Mesendoderm (in vitro differentiated cells): ENCODE data around the gene STK32B.

ENCODE experiments used
- DNase-seq: peaks from one replicate; pipeline ENCODE4 v3.0.0; 2013
- H2AK5ac ChIP-seq: 2 replicates; pipeline ENCODE4 v1.6.1; 2013; ENCODE audit warnings: low read length, inconsistent platforms
- H2BK120ac ChIP-seq: 2 replicates; pipeline ENCODE4 v1.6.1; 2013; ENCODE audit warnings: low read depth, mild to moderate bottlenecking, low read length, moderate library complexity, mixed read lengths
- H2BK15ac ChIP-seq: replicated peaks from 2 replicates; pipeline ENCODE4 v1.6.1; 2013; ENCODE audit warnings: low read depth, mild to moderate bottlenecking, moderate library complexity
- H2BK5ac ChIP-seq: 2 replicates; pipeline ENCODE4 v1.6.1; 2013; ENCODE audit warnings: low read length, inconsistent platforms
- H3K18ac ChIP-seq: 2 replicates; pipeline ENCODE4 v1.6.1; 2013; ENCODE audit warnings: mild to moderate bottlenecking, low read length, mixed read lengths
- H3K23ac ChIP-seq: one replicate; pipeline ENCODE4 v1.6.1; 2013; ENCODE audit warnings: low read length
- H3K27ac ChIP-seq: 2 replicates; pipeline ENCODE4 v1.5.1; 2013; ENCODE audit warnings: low read depth, mild to moderate bottlenecking, inconsistent platforms, low read length, moderate library complexity
- H3K27me3 ChIP-seq: 2 replicates; pipeline ENCODE4 v1.6.1; 2013; ENCODE audit warnings: low read length, control low read depth, mild to moderate bottlenecking, inconsistent platforms; ENCODE audit not compliant: insufficient read depth, poor library complexity
- H3K36me3 ChIP-seq: 2 replicates; pipeline ENCODE4 v1.6.1; 2013; ENCODE audit warnings: low read length, inconsistent platforms; ENCODE audit not compliant: control insufficient read depth, insufficient read depth
- H3K4ac ChIP-seq: one replicate; pipeline ENCODE4 v1.6.1; 2013; ENCODE audit warnings: low read depth, mild to moderate bottlenecking, low read length, moderate library complexity
- H3K4me1 ChIP-seq: 2 replicates; pipeline ENCODE4 v1.6.1; 2013; ENCODE audit warnings: low read depth, low read length, inconsistent platforms; ENCODE audit not compliant: control insufficient read depth
- H3K4me2 ChIP-seq: 2 replicates; pipeline ENCODE4 v1.6.1; 2013; ENCODE audit warnings: low read length
- H3K4me3 ChIP-seq: 2 replicates; pipeline ENCODE4 v1.5.1; 2013; ENCODE audit warnings: mild to moderate bottlenecking, low read length
- H3K56ac ChIP-seq: one replicate; pipeline ENCODE4 v1.6.1; 2013; ENCODE audit warnings: low read length
- H3K79me1 ChIP-seq: 2 replicates; pipeline ENCODE4 v1.6.1; 2013; ENCODE audit warnings: low read length, inconsistent platforms
- H3K79me2 ChIP-seq: 2 replicates; pipeline ENCODE4 v1.6.1; 2013; ENCODE audit warnings: mild to moderate bottlenecking, low read length; ENCODE audit not compliant: control insufficient read depth, insufficient read depth
- H3K9ac ChIP-seq: 2 replicates; pipeline ENCODE4 v1.6.1; 2013; ENCODE audit warnings: low read length, inconsistent platforms
- H4K5ac ChIP-seq: one replicate; pipeline ENCODE4 v1.6.1; 2013; ENCODE audit warnings: low read length
- H4K8ac ChIP-seq: one replicate; pipeline ENCODE4 v1.6.1; 2013; ENCODE audit warnings: low read depth, mild to moderate bottlenecking, control low read depth, low read length, moderate library complexity
- WGBS: extraction: QIAGEN DNeasy Blood & Tissue Kit; methylation state at CpG from one replicate; pipeline ENCODE4 v1.1.7; 2013; ENCODE audit warnings: low lambda C conversion rate, missing lambda C conversion rate; ENCODE audit not compliant: insufficient coverage; ENCODE audit errors: extremely low coverage; 5-methylcytosine and 5-hydroxymethylcytosine counted together

STK32B gene

GRCh38 chr4:5257086-5257485, 205.8 kb downstream of the STK32B start:
- Histone ChIP-seq H4K5ac (no peak overlapping the region), H4K8ac (no peak overlapping the region), H2BK5ac (no peak overlapping the region), H3K27me3 (no peaks in the 10 kb centered on the region), H2AK5ac (no peak overlapping the region), H3K79me1 (no peaks in the 10 kb centered on the region), H3K9ac (no peak overlapping the region), H3K23ac (no peak overlapping the region), H3K56ac (no peak overlapping the region), H3K4me1 (no peaks in the 10 kb centered on the region), H3K36me3 (no peaks in the 10 kb centered on the region), H3K18ac (no peak overlapping the region), H2BK120ac (no peak overlapping the region), H3K79me2 (no peaks in the 10 kb centered on the region), H3K4ac (no peak overlapping the region), H2BK15ac (no peak overlapping the region), H3K27ac (no peak overlapping the region), H3K4me2 (no peak overlapping the region), H3K4me3 (no peak overlapping the region)
- 100% methylated on average over 1 of the region's 2 CpGs for WGBS
- no peak for DNase-seq

GRCh38 chr4:5259471-5259870, 208.2 kb downstream of the STK32B start:
- no peak overlapping the region for H3K4me2 ChIP-seq
- no peaks in the 10 kb centered on the region for H3K36me3 ChIP-seq
- no peak for DNase-seq
- H3K9ac ChIP-seq: no peak overlapping the region
- no peak overlapping the region for H3K56ac ChIP-seq
- H3K79me1 ChIP-seq: no peaks in the 10 kb centered on the region
- H3K27me3 ChIP-seq: no peaks in the 10 kb centered on the region
- H4K8ac ChIP-seq: no peak overlapping the region
- H2BK120ac ChIP-seq: no peak overlapping the region
- no peak overlapping the region for H2BK15ac ChIP-seq
- no peak overlapping the region for H3K18ac ChIP-seq
- no peaks in the 10 kb centered on the region for H3K4me1 ChIP-seq
- H2AK5ac ChIP-seq: no peak overlapping the region
- H2BK5ac ChIP-seq: no peak overlapping the region
- H3K27ac ChIP-seq: no peak overlapping the region
- no peak overlapping the region for H3K4me3 ChIP-seq
- no peak overlapping the region for H3K4ac ChIP-seq
- no CpG with 5 or more reads among the region's 2 CpGs for WGBS
- no peak overlapping the region for H3K23ac ChIP-seq
- H3K79me2 ChIP-seq: no peaks in the 10 kb centered on the region
- H4K5ac ChIP-seq: no peak overlapping the region

GRCh38 chr4:5260121-5260520, 208.8 kb downstream of the STK32B start:
- no peaks in the 10 kb centered on the region for H3K4me1 ChIP-seq
- H4K5ac ChIP-seq: no peak overlapping the region
- no peak overlapping the region for H4K8ac ChIP-seq
- no peak overlapping the region for H3K27ac ChIP-seq
- H3K27me3 ChIP-seq: no peaks in the 10 kb centered on the region
- no peak overlapping the region for H3K56ac ChIP-seq
- no peak overlapping the region for H2BK15ac ChIP-seq
- no peaks in the 10 kb centered on the region for H3K79me1 ChIP-seq
- no peak overlapping the region for H3K4ac ChIP-seq
- no peak overlapping the region for H3K4me2 ChIP-seq
- H3K79me2 ChIP-seq: no peaks in the 10 kb centered on the region
- H2BK5ac ChIP-seq: no peak overlapping the region
- no peak overlapping the region for H3K9ac ChIP-seq
- H3K4me3 ChIP-seq: no peak overlapping the region
- H3K18ac ChIP-seq: no peak overlapping the region
- H3K36me3 ChIP-seq: no peaks in the 10 kb centered on the region
- H2AK5ac ChIP-seq: no peak overlapping the region
- H3K23ac ChIP-seq: no peak overlapping the region
- no peak overlapping the region for H2BK120ac ChIP-seq
- no CpG with 5 or more reads among the region's 6 CpGs for WGBS
- no peak for DNase-seq

- H2BK15ac ChIP-seq: no peak overlapping the region
- no CpG with 5 or more reads among the region's 4 CpGs for WGBS
- no peak overlapping the region for H2BK120ac ChIP-seq
- H3K36me3 ChIP-seq: no peaks in the 10 kb centered on the region
- H3K23ac ChIP-seq: no peak overlapping the region
- no peak overlapping the region for H4K5ac ChIP-seq
- no peaks in the 10 kb centered on the region for H3K4me1 ChIP-seq
- no peak overlapping the region for H2AK5ac ChIP-seq
- no peak overlapping the region for H3K18ac ChIP-seq
- DNase-seq: no peak
- H4K8ac ChIP-seq: no peak overlapping the region
- no peaks in the 10 kb centered on the region for H3K79me2 ChIP-seq
- no peak overlapping the region for H3K4ac ChIP-seq
- no peaks in the 10 kb centered on the region for H3K27me3 ChIP-seq
- H3K9ac ChIP-seq: no peak overlapping the region
- no peak overlapping the region for H3K27ac ChIP-seq
- H2BK5ac ChIP-seq: no peak overlapping the region
- H3K79me1 ChIP-seq: no peaks in the 10 kb centered on the region
- H3K4me3 ChIP-seq: no peak overlapping the region
- no peak overlapping the region for H3K4me2 ChIP-seq
- H3K56ac ChIP-seq: no peak overlapping the region
These were observed 210.6 kb downstream of the STK32B start for GRCh38 chr4:5261866-5262265.

- Histone ChIP-seq H2BK5ac (no peak overlapping the region), H3K79me2 (no peaks in the 10 kb centered on the region), H3K4me2 (no peak overlapping the region), H2BK15ac (no peak overlapping the region), H3K27ac (no peak overlapping the region), H3K4me3 (no peak overlapping the region), H3K4me1 (no peaks in the 10 kb centered on the region), H3K4ac (no peak overlapping the region), H4K8ac (no peak overlapping the region), H3K79me1 (no peaks in the 10 kb centered on the region), H2AK5ac (no peak overlapping the region), H3K18ac (no peak overlapping the region), H4K5ac (no peak overlapping the region), H3K56ac (no peak overlapping the region), H3K36me3 (no peaks in the 10 kb centered on the region), H2BK120ac (no peak overlapping the region), H3K23ac (no peak overlapping the region), H3K27me3 (no peaks in the 10 kb centered on the region), H3K9ac (no peak overlapping the region)
- no CpG with 5 or more reads among the region's 2 CpGs for WGBS
- no peak for DNase-seq
These were observed 215.7 kb downstream of the STK32B start for GRCh38 chr4:5266991-5267390.

GRCh38 chr4:5267408-5267807, 216.1 kb downstream of the STK32B start:
- Histone ChIP-seq H3K27me3 (no peaks in the 10 kb centered on the region), H3K79me1 (no peaks in the 10 kb centered on the region), H3K23ac (no peak overlapping the region), H3K9ac (no peak overlapping the region), H4K8ac (no peak overlapping the region), H3K79me2 (no peaks in the 10 kb centered on the region), H4K5ac (no peak overlapping the region), H2BK15ac (no peak overlapping the region), H3K18ac (no peak overlapping the region), H2BK120ac (no peak overlapping the region), H3K4me2 (no peak overlapping the region), H3K4ac (no peak overlapping the region), H3K27ac (no peak overlapping the region), H3K56ac (no peak overlapping the region), H3K4me1 (no peaks in the 10 kb centered on the region), H2AK5ac (no peak overlapping the region), H2BK5ac (no peak overlapping the region), H3K4me3 (no peak overlapping the region), H3K36me3 (no peaks in the 10 kb centered on the region)
- no peak for DNase-seq
- WGBS: no CpG with 5 or more reads among the region's 8 CpGs
